B cell (primary cell): Measurements from ENCODE around the gene NFATC1. TPM values are rescaled to one million over a fixed set of nuclear protein-coding genes. Genes with fewer than 3 reads are reported as not detected.

Experiments used
- ATAC-seq: fragments of 200-7000 bp; cut with Tn5 transposase; one replicate; pipeline ENCODE4 v1.10.0; 2021; ENCODE audit warnings: low read depth, mild to moderate bottlenecking, moderate number of reproducible peaks, moderate library complexity
- CTCF ChIA-PET: fragments of 350-600 bp; sonication (Branson Sonifier 250); formaldehyde crosslinking; loops from one replicate; lab custom pipeline; 2021; ENCODE audit warnings: antibody characterized with exemption, inconsistent platforms; lab: Charles Lee
- POLR2A ChIA-PET: fragments of 350-600 bp; sonication (Branson Sonifier 250); formaldehyde crosslinking; loops from one replicate; lab custom pipeline; 2021; ENCODE audit warnings: antibody characterized with exemption; lab: Charles Lee
- DNase-seq: peaks from one replicate; pipeline ENCODE4 v3.0.0; 2013
- H2AFZ ChIP-seq: 2 replicates; pipeline ENCODE4 v1.6.1; 2012; ENCODE audit warnings: mild to moderate bottlenecking, low read depth, low read length; ENCODE audit not compliant: insufficient read depth, poor library complexity, severe bottlenecking
- H3K27ac ChIP-seq, 2 donors: 1 replicate in 1 of 2; 2 replicates in 1 of 2; pipeline ENCODE4 v1.5.1; 2012 to 2013; ENCODE audit warnings: low read length in 2 of 2, mild to moderate bottlenecking in 2 of 2, moderate library complexity in 1 of 2
- H3K27me3 ChIP-seq, 4 experiments: fragments of 200-600 bp in 1 of 4; sonication (generic) in 1 of 4; replicated peaks in 1 of 4; 1 replicate in 2 of 4; 2 replicates in 2 of 4; pipeline versions ENCODE4 v1.6.1 to v1.7.0; 2013 to 2016; ENCODE audit warnings: low read length in 3 of 4, mild to moderate bottlenecking in 2 of 4, mixed read lengths in 1 of 4, moderate library complexity in 1 of 4; ENCODE audit not compliant: insufficient read depth in 4 of 4, control insufficient read depth in 3 of 4; ENCODE audit errors: control extremely low read depth in 1 of 4
- H3K36me3 ChIP-seq, 2 experiments: replicated peaks in 1 of 2; 1 replicate in 1 of 2; 2 replicates in 1 of 2; pipeline versions ENCODE4 v1.6.1 to v1.7.1; 2013; ENCODE audit warnings: low read length in 1 of 2; ENCODE audit not compliant: insufficient read depth in 2 of 2, control insufficient read depth in 1 of 2; ENCODE audit errors: control extremely low read depth in 1 of 2, extremely low read depth in 1 of 2
- H3K4me1 ChIP-seq, 2 donors: fragments of 200-600 bp in 1 of 2; sonication (generic) in 1 of 2; 1 replicate in 1 of 2; 2 replicates in 1 of 2; pipeline versions ENCODE4 v1.5.1 to v1.6.1; 2013 to 2017; ENCODE audit warnings: low read length in 2 of 2; ENCODE audit not compliant: control insufficient read depth in 2 of 2, insufficient read depth in 2 of 2
- H3K4me2 ChIP-seq: replicated peaks from 2 replicates; pipeline ENCODE3; 2012; ENCODE audit warnings: mild to moderate bottlenecking, low read depth, low read length; ENCODE audit not compliant: poor library complexity, severe bottlenecking
- H3K4me3 ChIP-seq, 5 experiments: fragments of 200-600 bp in 1 of 5; sonication (generic) in 1 of 5; 1 replicate in 3 of 5; 2 replicates in 2 of 5; pipeline versions ENCODE4 v1.5.1 to v1.7.0; 2011 to 2016; ENCODE audit warnings: low read length in 4 of 5, mild to moderate bottlenecking in 4 of 5, low read depth in 2 of 5, control low read depth in 1 of 5, moderate library complexity in 1 of 5; ENCODE audit not compliant: insufficient read depth in 1 of 5; ENCODE audit errors: control extremely low read depth in 1 of 5, extremely low read depth in 1 of 5
- H3K79me2 ChIP-seq: fragments of 200-600 bp; sonication (generic); one replicate; pipeline ENCODE4 v1.6.0; 2016; ENCODE audit warnings: low read length; ENCODE audit not compliant: control insufficient read depth, insufficient read depth
- H3K9ac ChIP-seq: fragments of 200-600 bp; sonication (generic); 2 replicates; pipeline ENCODE4 v1.6.1; 2017; ENCODE audit warnings: mild to moderate bottlenecking, low read length, moderate library complexity
- H3K9me3 ChIP-seq, 3 donors: one replicate each; pipeline versions ENCODE4 v1.6.1 to v1.7.1; 2013; ENCODE audit warnings: low read length in 2 of 3; ENCODE audit not compliant: control insufficient read depth in 2 of 3, insufficient read depth in 1 of 3; ENCODE audit errors: control extremely low read depth in 1 of 3
- H4K20me1 ChIP-seq: 2 replicates; pipeline ENCODE4 v1.6.0; 2012; ENCODE audit warnings: mild to moderate bottlenecking, low read length; ENCODE audit not compliant: insufficient read depth, control insufficient read depth, poor library complexity, severe bottlenecking
- H3K27ac Mint-ChIP-seq: one replicate; pipeline ENCODE4 v1.8.0; 2021; ENCODE audit warnings: mixed read lengths
- H3K27me3 Mint-ChIP-seq: one replicate; pipeline ENCODE4 v1.8.0; 2021; ENCODE audit warnings: mixed read lengths
- H3K4me1 Mint-ChIP-seq: one replicate; pipeline ENCODE4 v1.8.0; 2021; ENCODE audit warnings: mixed read lengths
- H3K4me3 Mint-ChIP-seq: one replicate; pipeline ENCODE4 v1.8.0; 2021; ENCODE audit warnings: mixed read lengths
- H3K9me3 Mint-ChIP-seq: one replicate; pipeline ENCODE4 v1.8.0; 2022; ENCODE audit warnings: mixed read lengths; ENCODE audit not compliant: insufficient read depth
- CTCF ChIP-seq: fragments of 200-600 bp; IDR thresholded peaks from one replicate; pipeline ENCODE4 v1.8.0; 2022; ENCODE audit warnings: antibody characterized with exemption, mild to moderate bottlenecking
- EZH2 ChIP-seq: IDR thresholded peaks from 2 replicates; pipeline ENCODE4 v1.6.1; 2012; ENCODE audit warnings: borderline replicate concordance, low read depth, mild to moderate bottlenecking, moderate library complexity, low read length; ENCODE audit not compliant: insufficient read depth, poor library complexity, severe bottlenecking
- WGBS: methylation state at CpG from one replicate; pipeline ENCODE4 v1.1.5; 2013; ENCODE audit warnings: missing lambda C conversion rate; ENCODE audit not compliant: insufficient coverage; 5-methylcytosine and 5-hydroxymethylcytosine counted together
- intact Hi-C: fragments of 100-400 bp; cut with micrococcal nuclease; formaldehyde crosslinking; loops from one replicate; pipeline ENCODE4 v1.10.0; 2022
- polyA plus RNA-seq: library from polyadenylated mRNA; depleted of rRNA; stranded (reverse); fragments of >200 nt; gene quantifications from 2 replicates; pipeline ENCODE4 v1.2.3, GENCODE V29; 2012
- total RNA-seq, 2 donors: library from RNA; stranded (reverse); fragments of 120-200 nt in 1 of 2; gene quantifications; 1 replicate in 1 of 2; 2 replicates in 1 of 2; pipeline versions ENCODE4 v1.2.3 to v1.2.4, GENCODE V29; 2013 to 2022

NFATC1 gene
- total and polyA plus RNA-seq, 2 donors (not counting 1 experiment from before 2014, with no cell fraction given): 32.2 to 108 TPM

GRCh38 chr18:79451237-79452125, 55.8 kb downstream of the NFATC1 start:
- intact Hi-C loops: no loop called here
- H2AFZ ChIP-seq: no peak overlapping the region
- H3K79me2 ChIP-seq: peaks cover 96% of the 10 kb centered on the region
- H3K4me3 ChIP-seq: no peak overlapping the region
- no peak overlapping the region for H3K27ac ChIP-seq
- H3K27me3 Mint-ChIP-seq: no peaks in the 10 kb centered on the region
- no peak overlapping the region for H3K4me3 Mint-ChIP-seq
- POLR2A ChIA-PET: interaction anchor here (1.4 kb wide), 1 partner anchor 8 kb away, joined by 3 read pairs; no protein-coding TSS in a partner anchor
- peaks cover 11% of the 10 kb centered on the region for H3K4me1 Mint-ChIP-seq
- H3K27me3 ChIP-seq: no peaks in the 10 kb centered on the region
- no peaks in the 10 kb centered on the region for H3K9me3 ChIP-seq
- H4K20me1 ChIP-seq: peaks cover 82% of the 10 kb centered on the region
- no peaks in the 10 kb centered on the region for H3K9me3 Mint-ChIP-seq
- ATAC-seq: no peak
- no peak for DNase-seq
- CTCF ChIA-PET: interaction anchor here (1.0 kb wide), 1 partner anchor 13 kb away, joined by 3 read pairs; no protein-coding TSS in a partner anchor
- 95% methylated on average over 45 of the region's 45 CpGs for WGBS
- peaks cover 0 to 9% of the 10 kb centered on the region in 2 donors for H3K4me1 ChIP-seq
- H3K27ac Mint-ChIP-seq: no peak overlapping the region
- TF ChIP-seq EZH2 (no peak), CTCF (no peak)
- no peak overlapping the region for H3K4me2 ChIP-seq
- no peak overlapping the region for H3K9ac ChIP-seq
- H3K36me3 ChIP-seq: peaks cover 1 to 82% of the 10 kb centered on the region in 2 experiments
